ENCODE results near the gene RPP25. TPM values are rescaled to one million over a fixed set of nuclear protein-coding genes. Genes with fewer than 3 reads are reported as not detected.

RPP25 gene
- total RNA-seq, 1 experiment from 2014 or later: not detected

- intact Hi-C loops (cut with micrococcal nuclease): loop anchor here (10.0 kb wide), 1 partner anchor 581 kb away; no protein-coding TSS in a partner anchor
- POLR2A ChIA-PET: interaction anchor here (0.8 to 1.9 kb wide), 6 partner anchors 11 to 341 kb away, joined by 3 to 5 read pairs (median 4); partner anchors contain the start of genes CLK3, CSK and FAM219B
- Mint-ChIP-seq H3K9me3 (ENCODE audit: unreplicated experiment) (no peaks in the 10 kb centered on the region), H3K27me3 (ENCODE audit: insufficient read depth, unreplicated experiment) (no peaks in the 10 kb centered on the region), H3K36me3 (ENCODE audit: insufficient read depth, unreplicated experiment) (no peaks in the 10 kb centered on the region), H3K4me3 (ENCODE audit: unreplicated experiment) (peak overlapping the region; percentile 68), H3K4me1 (ENCODE audit: insufficient read depth, unreplicated experiment) (no peaks in the 10 kb centered on the region), H3K27ac (ENCODE audit: low read depth, unreplicated experiment) (no peak overlapping the region)
- TF ChIP-seq CTCF (IDR thresholded peaks at IDR 0.05; ENCODE audit: unreplicated experiment): no peak
- BruUV-seq (replicated peaks): no TSS peak
- DNase-seq (ENCODE audit: unreplicated experiment): no peak
- CTCF ChIA-PET: interaction anchor here (0.7 to 4.0 kb wide), 3 partner anchors 55 to 186 kb away, joined by 5 to 36 read pairs (median 7); no protein-coding TSS in a partner anchor
Observed at GRCh38 chr15:74955796-74956647, 550 bp downstream of the RPP25 start.

GRCh38 chr15:74955017-74955416 is 1.6 kb downstream of the RPP25 start:
- H3K9me3 Mint-ChIP-seq (ENCODE audit: unreplicated experiment): no peaks in the 10 kb centered on the region
- BruUV-seq (replicated peaks): no TSS peak
- ChIA-PET CTCF (interaction anchor here (0.5 to 4.0 kb wide), 4 partner anchors 185 to 319 kb away, joined by 3 to 36 read pairs (median 4); no protein-coding TSS in a partner anchor), POLR2A (no interaction called here)
- H3K4me1 Mint-ChIP-seq (ENCODE audit: insufficient read depth, unreplicated experiment): peaks cover 6% of the 10 kb centered on the region
- H3K36me3 Mint-ChIP-seq (ENCODE audit: insufficient read depth, unreplicated experiment): no peaks in the 10 kb centered on the region
- no peaks in the 10 kb centered on the region for H3K27me3 Mint-ChIP-seq (ENCODE audit: insufficient read depth, unreplicated experiment)
- intact Hi-C loops (cut with micrococcal nuclease): loop anchor here (10.0 kb wide), 1 partner anchor 580 kb away; no protein-coding TSS in a partner anchor
- no peak overlapping the region for H3K27ac Mint-ChIP-seq (ENCODE audit: low read depth, unreplicated experiment)
- no peak for TF ChIP-seq CTCF (IDR thresholded peaks at IDR 0.05; ENCODE audit: unreplicated experiment)
- no peak overlapping the region for H3K4me3 Mint-ChIP-seq (ENCODE audit: unreplicated experiment)
- DNase-seq (ENCODE audit: unreplicated experiment): no peak

- Mint-ChIP-seq H3K9me3 (ENCODE audit: unreplicated experiment) (no peaks in the 10 kb centered on the region), H3K27me3 (ENCODE audit: insufficient read depth, unreplicated experiment) (no peaks in the 10 kb centered on the region), H3K4me1 (ENCODE audit: insufficient read depth, unreplicated experiment) (peaks cover 7% of the 10 kb centered on the region), H3K4me3 (ENCODE audit: unreplicated experiment) (no peak overlapping the region), H3K27ac (ENCODE audit: low read depth, unreplicated experiment) (no peak overlapping the region), H3K36me3 (ENCODE audit: insufficient read depth, unreplicated experiment) (no peaks in the 10 kb centered on the region)
- intact Hi-C loops (cut with micrococcal nuclease): loop anchor here (10.0 kb wide), 1 partner anchor 580 kb away; no protein-coding TSS in a partner anchor
- no peak for DNase-seq (ENCODE audit: unreplicated experiment)
- ChIA-PET POLR2A (interaction anchor here (0.6 kb wide), 1 partner anchor 45 kb away, joined by 3 read pairs; no protein-coding TSS in a partner anchor), CTCF (interaction anchor here (0.5 to 4.0 kb wide), 7 partner anchors 52 to 320 kb away, joined by 3 to 36 read pairs (median 3); no protein-coding TSS in a partner anchor)
- no peak for TF ChIP-seq CTCF (IDR thresholded peaks at IDR 0.05; ENCODE audit: unreplicated experiment)
- no TSS peak for BruUV-seq (replicated peaks)
Observed at GRCh38 chr15:74954515-74954914, 2.1 kb downstream of the RPP25 start.

GRCh38 chr15:74951006-74951405 is 5.6 kb downstream of the RPP25 start:
- peaks cover 7% of the 10 kb centered on the region for H3K4me1 Mint-ChIP-seq (ENCODE audit: insufficient read depth, unreplicated experiment)
- H3K36me3 Mint-ChIP-seq (ENCODE audit: insufficient read depth, unreplicated experiment): no peaks in the 10 kb centered on the region
- no peak overlapping the region for H3K4me3 Mint-ChIP-seq (ENCODE audit: unreplicated experiment)
- no peaks in the 10 kb centered on the region for H3K27me3 Mint-ChIP-seq (ENCODE audit: insufficient read depth, unreplicated experiment)
- DNase-seq (ENCODE audit: unreplicated experiment): no peak
- no peak overlapping the region for H3K27ac Mint-ChIP-seq (ENCODE audit: low read depth, unreplicated experiment)
- intact Hi-C loops (cut with micrococcal nuclease): loop anchor here (10.0 kb wide), 1 partner anchor 576 kb away; no protein-coding TSS in a partner anchor
- no TSS peak for BruUV-seq (replicated peaks)
- no peak for TF ChIP-seq CTCF (IDR thresholded peaks at IDR 0.05; ENCODE audit: unreplicated experiment)
- CTCF ChIA-PET: interaction anchor here (0.6 to 5.9 kb wide), 35 partner anchors 10 to 374 kb away, joined by 3 to 128 read pairs (median 4); partner anchors contain the start of genes COX5A and FAM219B
- no peaks in the 10 kb centered on the region for H3K9me3 Mint-ChIP-seq (ENCODE audit: unreplicated experiment)
- POLR2A ChIA-PET: interaction anchor here (0.7 to 2.0 kb wide), 8 partner anchors 11 to 253 kb away, joined by 3 to 9 read pairs (median 4); partner anchors contain the start of genes C15orf39, COX5A, FAM219B and PPCDC

Measured in MCF 10A (cell line).